SK-N-SH (cell line): Measurements from ENCODE around the gene TIAM2. TPM values are rescaled to one million over a fixed set of nuclear protein-coding genes. Genes with fewer than 3 reads are reported as not detected.

Experiments
- CTCF ChIA-PET: fragments of 300-600, 350-600 bp; formaldehyde crosslinking; extraction: SDS; loops from one replicate; lab custom pipeline; 2021; lab: Yijun Ruan, JAX
- POLR2A ChIA-PET: fragments of 350-600 bp; sonication (Branson Sonifier 250); formaldehyde crosslinking; extraction: SDS; loops from one replicate; lab custom pipeline; 2020; ENCODE audit warnings: antibody characterized with exemption, inconsistent platforms; lab: Yijun Ruan, JAX
- DNase-seq: peaks from one replicate; pipeline ENCODE4 v3.0.0; 2012
- H2AFZ ChIP-seq: fragments of 200-600 bp; sonication (generic); 2 replicates; pipeline ENCODE4 v1.8.1; 2016; ENCODE audit warnings: antibody characterized with exemption, mild to moderate bottlenecking, low read depth
- H3F3A ChIP-seq: fragments of 200-600 bp; sonication (generic); replicated peaks from 2 replicates; pipeline ENCODE3; 2016; ENCODE audit warnings: antibody characterized with exemption, mild to moderate bottlenecking; ENCODE audit not compliant: insufficient read depth
- H3K27ac ChIP-seq, 2 experiments: fragments of 200-500 bp in 1 of 2; fragments of 200-600 bp in 1 of 2; sonication (Bioruptor generic) in 1 of 2; sonication (generic), shearing (Covaris generic) in 1 of 2; 2 replicates each; pipeline versions ENCODE4 v1.5.1 to v1.6.1; 2014 to 2016; ENCODE audit warnings: low read depth in 2 of 2, inconsistent platforms in 1 of 2, low read length in 1 of 2, mild to moderate bottlenecking in 1 of 2, mixed read lengths in 1 of 2
- H3K27me3 ChIP-seq: fragments of 200-600 bp; sonication (generic), shearing (Covaris generic); 2 replicates; pipeline ENCODE4 v1.6.1; 2016; ENCODE audit warnings: mixed run types; ENCODE audit not compliant: insufficient read depth
- H3K36me3 ChIP-seq, 2 experiments: fragments of 200-500 bp in 1 of 2; fragments of 200-600 bp in 1 of 2; sonication (Bioruptor generic) in 1 of 2; sonication (generic) in 1 of 2; replicated peaks in 1 of 2; 2 replicates each; pipeline versions ENCODE3 to v1.5.1; 2014 to 2016; ENCODE audit warnings: low read length in 1 of 2, mild to moderate bottlenecking in 1 of 2; ENCODE audit not compliant: insufficient read depth in 2 of 2, control insufficient read depth in 1 of 2
- H3K4me1 ChIP-seq, 2 experiments: fragments of 200-500 bp in 1 of 2; fragments of 200-600 bp in 1 of 2; sonication (Bioruptor generic) in 1 of 2; sonication (generic), shearing (Covaris generic) in 1 of 2; 2 replicates each; pipeline versions ENCODE4 v1.5.1 to v1.6.1; 2014 to 2016; ENCODE audit warnings: low read depth in 1 of 2, low read length in 1 of 2, mixed run types in 1 of 2; ENCODE audit not compliant: insufficient read depth in 2 of 2, control insufficient read depth in 1 of 2
- H3K4me2 ChIP-seq: fragments of 200-600 bp; sonication (generic), shearing (Covaris generic); 2 replicates; pipeline ENCODE4 v1.6.1; 2017; ENCODE audit warnings: mixed run types
- H3K4me3 ChIP-seq, 2 experiments: fragments of 200-500 bp in 1 of 2; fragments of 200-600 bp in 1 of 2; sonication (Bioruptor generic) in 1 of 2; sonication (generic), shearing (Covaris generic) in 1 of 2; 2 replicates each; pipeline versions ENCODE4 v1.5.1 to v1.8.1; 2014 to 2016; ENCODE audit warnings: low read depth in 2 of 2, inconsistent platforms in 1 of 2, low read length in 1 of 2, mild to moderate bottlenecking in 1 of 2, mixed read lengths in 1 of 2, moderate library complexity in 1 of 2
- H3K79me2 ChIP-seq: fragments of 200-600 bp; sonication (generic); 2 replicates; pipeline ENCODE4 v1.8.1; 2017; ENCODE audit warnings: mild to moderate bottlenecking; ENCODE audit not compliant: insufficient read depth
- H3K9ac ChIP-seq: fragments of 200-600 bp; sonication (generic); 2 replicates; pipeline ENCODE4 v1.6.1; 2017; ENCODE audit warnings: mixed run types
- H3K9me2 ChIP-seq: fragments of 200-600 bp; sonication (generic); 2 replicates; pipeline ENCODE4 v1.6.1; 2017; ENCODE audit warnings: mixed run types
- H3K9me3 ChIP-seq: fragments of 200-600 bp; sonication (generic); 2 replicates; pipeline ENCODE4 v1.6.1; 2017; ENCODE audit warnings: mixed run types, mild to moderate bottlenecking, moderate library complexity
- H4K20me1 ChIP-seq: fragments of 200-600 bp; sonication (generic); 2 replicates; pipeline ENCODE4 v1.6.1; 2017; ENCODE audit warnings: mild to moderate bottlenecking, mixed run types; ENCODE audit not compliant: insufficient read depth
- CHD2 ChIP-seq: fragments of 150-350 bp; IDR thresholded peaks from 2 replicates; pipeline ENCODE4 v1.6.1; 2018; ENCODE audit warnings: low read length; ENCODE audit not compliant: partially characterized antibody
- EP300 ChIP-seq, 2 experiments: IDR thresholded peaks; 2 replicates each; pipeline versions ENCODE4 v1.4.0 to v1.6.1; 2012; ENCODE audit warnings: borderline replicate concordance in 1 of 2, low read depth in 1 of 2, low read length in 1 of 2
- EZH2phosphoT487 ChIP-seq: fragments of 200-600 bp; sonication (generic); IDR thresholded peaks from 2 replicates; pipeline ENCODE4 v1.6.1; 2017; ENCODE audit warnings: low read depth, mixed run types, mild to moderate bottlenecking, antibody characterized with exemption, moderate library complexity, borderline replicate concordance
- FOXJ3 ChIP-seq: sonication (generic); formaldehyde crosslinking; IDR thresholded peaks from 2 replicates; pipeline ENCODE4 v1.5.1; 2020; ENCODE audit warnings: mild to moderate bottlenecking, missing genetic modification reagents
- FOXM1 ChIP-seq: IDR thresholded peaks from 2 replicates; pipeline ENCODE4 v1.4.0; 2012; ENCODE audit warnings: low read depth, mild to moderate bottlenecking
- MEF2A ChIP-seq: IDR thresholded peaks from 2 replicates; pipeline ENCODE4 v1.4.0; 2012; ENCODE audit warnings: low read depth, borderline replicate concordance
- RAD21 ChIP-seq: IDR thresholded peaks from 2 replicates; pipeline ENCODE4 v1.6.1; 2012; ENCODE audit warnings: mild to moderate bottlenecking, low read length
- RCOR1 ChIP-seq: fragments of 150-350 bp; IDR thresholded peaks from 2 replicates; pipeline ENCODE4 v1.6.1; 2017; ENCODE audit warnings: antibody characterized with exemption, low read length
- RFX5 ChIP-seq: IDR thresholded peaks from 2 replicates; pipeline ENCODE4 v1.6.1; 2012; ENCODE audit warnings: mild to moderate bottlenecking, improper control_type of control experiment, low read length
- SIN3A ChIP-seq: IDR thresholded peaks from 2 replicates; pipeline ENCODE4 v1.6.1; 2012; ENCODE audit warnings: low read depth, mild to moderate bottlenecking, low read length, moderate library complexity, borderline replicate concordance
- SMC3 ChIP-seq: IDR thresholded peaks from 2 replicates; pipeline ENCODE4 v1.6.1; 2012; ENCODE audit warnings: low read depth, low read length, improper control_type of control experiment
- TCF12 ChIP-seq: IDR thresholded peaks from 2 replicates; pipeline ENCODE4 v1.4.0; 2012
- WGBS: methylation state at CpG from one replicate; pipeline ENCODE4 v1.1.6; 2017; ENCODE audit warnings: low lambda C conversion rate; 5-methylcytosine and 5-hydroxymethylcytosine counted together
- polyA plus RNA-seq, 3 experiments: library from polyadenylated mRNA; depleted of rRNA; stranded (reverse); fragments of >200 nt; gene quantifications; 2 replicates each; pipeline ENCODE4 v1.2.3, GENCODE V29; 2012
- TF ChIP-seq, protein P1 (sequence below): IDR thresholded peaks from 2 replicates; pipeline ENCODE4; 2012
- TF ChIP-seq, protein P2 (sequence below): fragments of 150-350 bp; IDR thresholded peaks from 2 replicates; pipeline ENCODE4 v1.6.1; 2016; ENCODE audit warnings: mild to moderate bottlenecking, low read depth, low read length
- TF ChIP-seq, protein P3 (sequence below): IDR thresholded peaks from 2 replicates; pipeline ENCODE4 v1.4.0; 2012; ENCODE audit warnings: low read depth
- TF ChIP-seq, protein P4 (sequence below): fragments of 200-600 bp; sonication (generic); IDR thresholded peaks from 2 replicates; pipeline ENCODE4 v1.6.1; 2017; ENCODE audit warnings: antibody characterized with exemption, mild to moderate bottlenecking, moderate library complexity
- TF ChIP-seq, protein P5 (sequence below): fragments of 150-350 bp; IDR thresholded peaks from 2 replicates; pipeline ENCODE4 v1.6.1; 2017; ENCODE audit warnings: antibody characterized with exemption, low read length, low read depth, borderline replicate concordance

The TIAM2 gene
- polyA plus RNA-seq, 1 of the 3 experiments (the other 2 are of a cell fraction), result 13.6 TPM

DNA sequence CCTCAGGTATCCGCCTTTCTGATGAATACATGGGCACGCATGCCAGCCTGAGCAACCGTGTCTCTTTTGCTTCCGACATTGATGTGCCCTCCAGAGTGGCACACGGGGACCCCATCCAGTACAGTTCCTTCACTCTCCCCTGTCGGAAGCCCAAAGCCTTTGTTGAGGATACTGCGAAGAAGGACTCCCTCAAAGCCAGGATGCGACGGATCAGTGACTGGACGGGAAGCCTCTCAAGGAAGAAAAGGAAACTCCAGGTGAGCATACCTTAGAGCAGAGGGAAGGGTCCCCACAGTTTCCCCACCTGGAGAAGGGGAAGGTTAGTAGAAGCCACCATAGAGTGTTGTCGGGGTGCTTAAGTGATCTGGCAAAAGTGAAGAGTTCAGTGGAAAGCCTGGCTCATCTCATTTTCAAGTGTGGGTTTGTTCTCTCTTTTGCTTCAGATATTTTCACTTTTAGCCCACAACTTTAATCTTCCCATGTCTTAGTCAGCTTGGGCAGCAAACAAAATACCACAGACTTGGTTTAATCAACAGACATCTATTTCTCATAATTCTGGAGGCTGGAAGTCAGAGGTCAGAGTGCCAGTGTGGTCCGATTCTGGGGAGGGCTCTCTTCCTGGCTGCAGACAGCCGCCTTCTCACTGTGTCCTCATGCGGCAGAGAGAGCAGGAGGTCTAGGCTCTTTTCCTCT lies 135.2 kb downstream of the TIAM2 start:
- WGBS, result 94% methylated on average over 13 of the region's 14 CpGs
- Histone ChIP-seq H3K27ac (no peak overlapping the region), H3K9me2 (no peaks in the 10 kb centered on the region), H4K20me1 (no peaks in the 10 kb centered on the region), H3K9me3 (no peaks in the 10 kb centered on the region), H3F3A (peaks cover 26% of the 10 kb centered on the region), H3K36me3 (peaks cover 0 to 2% of the 10 kb centered on the region in 2 experiments), H3K4me3 (no peak overlapping the region), H3K79me2 (no peaks in the 10 kb centered on the region), H3K4me2 (no peak overlapping the region), H3K9ac (no peak overlapping the region), H3K27me3 (no peaks in the 10 kb centered on the region), H3K4me1 (no peaks in the 10 kb centered on the region; a peak in 1 of 4 replicates), H2AFZ (no peak overlapping the region)
- no peak for DNase-seq
- ChIA-PET POLR2A (no interaction called here), CTCF (interaction anchor here (1.0 kb wide), 1 partner anchor 202 kb away, joined by 3 read pairs; no protein-coding TSS in a partner anchor)
- TF ChIP-seq, protein P1, sequence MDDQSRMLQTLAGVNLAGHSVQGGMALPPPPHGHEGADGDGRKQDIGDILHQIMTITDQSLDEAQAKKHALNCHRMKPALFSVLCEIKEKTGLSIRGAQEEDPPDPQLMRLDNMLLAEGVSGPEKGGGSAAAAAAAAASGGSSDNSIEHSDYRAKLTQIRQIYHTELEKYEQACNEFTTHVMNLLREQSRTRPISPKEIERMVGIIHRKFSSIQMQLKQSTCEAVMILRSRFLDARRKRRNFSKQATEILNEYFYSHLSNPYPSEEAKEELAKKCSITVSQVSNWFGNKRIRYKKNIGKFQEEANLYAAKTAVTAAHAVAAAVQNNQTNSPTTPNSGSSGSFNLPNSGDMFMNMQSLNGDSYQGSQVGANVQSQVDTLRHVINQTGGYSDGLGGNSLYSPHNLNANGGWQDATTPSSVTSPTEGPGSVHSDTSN, result no peak
- no peak for TF ChIP-seq RFX5
- no peak for TF ChIP-seq EZH2phosphoT487
- TF ChIP-seq TCF12, result no peak
- TF ChIP-seq RAD21, result no peak
- TF ChIP-seq EP300 (IDR thresholded peaks at IDR 0.05; ENCODE audit: borderline replicate concordance in 1 of 2, low read depth in 1 of 2, low read length in 1 of 2), result no peak
- no peak for TF ChIP-seq FOXJ3 (CRISPR knock-in tag)
- TF ChIP-seq, protein P2, sequence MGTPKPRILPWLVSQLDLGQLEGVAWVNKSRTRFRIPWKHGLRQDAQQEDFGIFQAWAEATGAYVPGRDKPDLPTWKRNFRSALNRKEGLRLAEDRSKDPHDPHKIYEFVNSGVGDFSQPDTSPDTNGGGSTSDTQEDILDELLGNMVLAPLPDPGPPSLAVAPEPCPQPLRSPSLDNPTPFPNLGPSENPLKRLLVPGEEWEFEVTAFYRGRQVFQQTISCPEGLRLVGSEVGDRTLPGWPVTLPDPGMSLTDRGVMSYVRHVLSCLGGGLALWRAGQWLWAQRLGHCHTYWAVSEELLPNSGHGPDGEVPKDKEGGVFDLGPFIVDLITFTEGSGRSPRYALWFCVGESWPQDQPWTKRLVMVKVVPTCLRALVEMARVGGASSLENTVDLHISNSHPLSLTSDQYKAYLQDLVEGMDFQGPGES, result no peak
- TF ChIP-seq, protein P3, sequence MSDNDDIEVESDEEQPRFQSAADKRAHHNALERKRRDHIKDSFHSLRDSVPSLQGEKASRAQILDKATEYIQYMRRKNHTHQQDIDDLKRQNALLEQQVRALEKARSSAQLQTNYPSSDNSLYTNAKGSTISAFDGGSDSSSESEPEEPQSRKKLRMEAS, result no peak
- TF ChIP-seq SIN3A, result no peak
- no peak for TF ChIP-seq FOXM1
- TF ChIP-seq, protein P4, sequence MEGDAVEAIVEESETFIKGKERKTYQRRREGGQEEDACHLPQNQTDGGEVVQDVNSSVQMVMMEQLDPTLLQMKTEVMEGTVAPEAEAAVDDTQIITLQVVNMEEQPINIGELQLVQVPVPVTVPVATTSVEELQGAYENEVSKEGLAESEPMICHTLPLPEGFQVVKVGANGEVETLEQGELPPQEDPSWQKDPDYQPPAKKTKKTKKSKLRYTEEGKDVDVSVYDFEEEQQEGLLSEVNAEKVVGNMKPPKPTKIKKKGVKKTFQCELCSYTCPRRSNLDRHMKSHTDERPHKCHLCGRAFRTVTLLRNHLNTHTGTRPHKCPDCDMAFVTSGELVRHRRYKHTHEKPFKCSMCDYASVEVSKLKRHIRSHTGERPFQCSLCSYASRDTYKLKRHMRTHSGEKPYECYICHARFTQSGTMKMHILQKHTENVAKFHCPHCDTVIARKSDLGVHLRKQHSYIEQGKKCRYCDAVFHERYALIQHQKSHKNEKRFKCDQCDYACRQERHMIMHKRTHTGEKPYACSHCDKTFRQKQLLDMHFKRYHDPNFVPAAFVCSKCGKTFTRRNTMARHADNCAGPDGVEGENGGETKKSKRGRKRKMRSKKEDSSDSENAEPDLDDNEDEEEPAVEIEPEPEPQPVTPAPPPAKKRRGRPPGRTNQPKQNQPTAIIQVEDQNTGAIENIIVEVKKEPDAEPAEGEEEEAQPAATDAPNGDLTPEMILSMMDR, result no peak
- TF ChIP-seq, protein P5, sequence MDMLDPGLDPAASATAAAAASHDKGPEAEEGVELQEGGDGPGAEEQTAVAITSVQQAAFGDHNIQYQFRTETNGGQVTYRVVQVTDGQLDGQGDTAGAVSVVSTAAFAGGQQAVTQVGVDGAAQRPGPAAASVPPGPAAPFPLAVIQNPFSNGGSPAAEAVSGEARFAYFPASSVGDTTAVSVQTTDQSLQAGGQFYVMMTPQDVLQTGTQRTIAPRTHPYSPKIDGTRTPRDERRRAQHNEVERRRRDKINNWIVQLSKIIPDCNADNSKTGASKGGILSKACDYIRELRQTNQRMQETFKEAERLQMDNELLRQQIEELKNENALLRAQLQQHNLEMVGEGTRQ, result no peak
- no peak for TF ChIP-seq CHD2
- TF ChIP-seq MEF2A, result no peak
- no peak for TF ChIP-seq SMC3
- TF ChIP-seq RCOR1, result no peak
